GM12878 (cell line): Measurements from ENCODE around the gene OVCA2.

Experiments used
- CBX5 ChIP-seq: sonication (generic); IDR thresholded peaks from 2 replicates; pipeline ENCODE4 v1.6.1; 2016; ENCODE audit warnings: low read depth, moderate library complexity, mild to moderate bottlenecking, inconsistent platforms
- CEBPB ChIP-seq, 2 experiments: fragments of 150-350 bp in 1 of 2; IDR thresholded peaks; 2 replicates each; pipeline ENCODE4 v1.6.1; 2012 to 2014; ENCODE audit warnings: low read depth in 2 of 2, low read length in 2 of 2, borderline replicate concordance in 1 of 2, inconsistent platforms in 1 of 2
- EZH2 ChIP-seq: IDR thresholded peaks from 2 replicates; pipeline ENCODE4 v1.6.1; 2012; ENCODE audit warnings: low read depth, mild to moderate bottlenecking, control low read depth, inconsistent platforms, low read length, borderline replicate concordance; ENCODE audit not compliant: control insufficient read depth
- HCFC1 ChIP-seq: fragments of 150-350 bp; IDR thresholded peaks from 2 replicates; pipeline ENCODE4 v1.6.1; 2014; ENCODE audit warnings: low read length
- NRF1 ChIP-seq: conservative IDR thresholded peaks from 2 replicates; pipeline ENCODE4 v1.6.1; 2011; ENCODE audit warnings: mild to moderate bottlenecking, low read depth, low read length, improper control_type of control experiment
- POLR2A ChIP-seq: IDR thresholded peaks from 2 replicates; pipeline ENCODE4 v1.6.1; 2011; ENCODE audit warnings: low read depth, mild to moderate bottlenecking, low read length
- POLR2AphosphoS5 ChIP-seq: IDR thresholded peaks from 2 replicates; pipeline ENCODE4 v1.6.1; 2011; ENCODE audit warnings: mild to moderate bottlenecking, low read length, inconsistent platforms
- POU2F2 ChIP-seq: IDR thresholded peaks from 3 replicates; pipeline ENCODE4 v1.6.1; 2011; ENCODE audit warnings: low read depth, mild to moderate bottlenecking, low read length, borderline replicate concordance
- SREBF2 ChIP-seq: IDR thresholded peaks from 2 replicates; pipeline ENCODE4 v1.6.1; 2012; ENCODE audit warnings: mild to moderate bottlenecking, low read length
- TF ChIP-seq, protein P1 (sequence below), 3 experiments: IDR thresholded peaks in 2 of 3; conservative IDR thresholded peaks in 1 of 3; 2 replicates each; pipeline ENCODE4 v1.5.1; 2011; ENCODE audit warnings: low read depth in 3 of 3, low read length in 3 of 3, mild to moderate bottlenecking in 3 of 3, control low read depth in 2 of 3, moderate library complexity in 2 of 3, inconsistent platforms in 1 of 3, mixed read lengths in 1 of 3; ENCODE audit not compliant: control insufficient read depth in 2 of 3, insufficient read depth in 1 of 3; ENCODE audit errors: extremely low read depth in 1 of 3
- TF ChIP-seq, protein P2 (sequence below): IDR thresholded peaks from 2 replicates; pipeline ENCODE4 v1.6.1; 2011; ENCODE audit warnings: borderline replicate concordance, low read depth, mild to moderate bottlenecking, moderate library complexity, low read length; ENCODE audit not compliant: insufficient read depth, poor library complexity, severe bottlenecking
- TF ChIP-seq, protein P3 (sequence below): fragments of 150-350 bp; IDR thresholded peaks from 2 replicates; pipeline ENCODE4 v1.6.1; 2016; ENCODE audit warnings: low read depth, low read length
- TF ChIP-seq, protein P4 (sequence below): fragments of 450-650 bp; IDR thresholded peaks from 2 replicates; pipeline ENCODE4 v1.6.1; 2017; ENCODE audit warnings: mild to moderate bottlenecking

DNA sequence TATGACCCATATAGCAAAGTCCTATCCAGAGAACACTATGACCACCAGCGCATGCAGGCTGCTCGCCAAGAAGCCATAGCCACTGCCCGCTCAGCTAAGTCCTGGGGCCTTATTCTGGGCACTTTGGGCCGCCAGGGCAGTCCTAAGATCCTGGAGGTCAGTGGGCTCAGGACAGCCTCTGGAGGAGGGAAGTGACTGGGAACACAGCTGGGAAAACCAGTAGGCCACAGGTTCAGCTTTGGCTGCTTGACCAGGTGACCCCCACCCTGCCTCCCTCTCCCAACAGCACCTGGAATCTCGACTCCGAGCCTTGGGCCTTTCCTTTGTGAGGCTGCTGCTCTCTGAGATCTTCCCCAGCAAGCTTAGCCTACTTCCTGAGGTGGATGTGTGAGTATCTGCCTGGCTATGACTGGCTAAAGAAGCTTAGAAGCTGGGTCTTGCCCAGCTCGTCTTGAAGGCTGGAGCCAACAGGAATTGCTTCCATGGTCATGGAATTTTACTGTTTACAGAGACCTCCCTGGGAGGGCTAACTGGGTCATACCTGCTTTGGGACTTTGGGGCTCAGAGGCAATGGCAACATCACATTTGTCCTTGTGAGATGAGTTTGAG lies 1.5 kb upstream of the OVCA2 start:
- TF ChIP-seq SREBF2 (no peak), POLR2AphosphoS5 (no peak), POU2F2 (no peak), HCFC1 (no peak), POLR2A (0 out of 2 replicates have a peak, but pooled peaks have one; percentile 14), CEBPB (IDR thresholded peaks at IDR 0.05; ENCODE audit: borderline replicate concordance in 1 of 2, low read depth in 2 of 2, low read length in 2 of 2) (no peak), CBX5 (no peak), NRF1 (no peak), EZH2 (no peak)
- TF ChIP-seq, protein P1, sequence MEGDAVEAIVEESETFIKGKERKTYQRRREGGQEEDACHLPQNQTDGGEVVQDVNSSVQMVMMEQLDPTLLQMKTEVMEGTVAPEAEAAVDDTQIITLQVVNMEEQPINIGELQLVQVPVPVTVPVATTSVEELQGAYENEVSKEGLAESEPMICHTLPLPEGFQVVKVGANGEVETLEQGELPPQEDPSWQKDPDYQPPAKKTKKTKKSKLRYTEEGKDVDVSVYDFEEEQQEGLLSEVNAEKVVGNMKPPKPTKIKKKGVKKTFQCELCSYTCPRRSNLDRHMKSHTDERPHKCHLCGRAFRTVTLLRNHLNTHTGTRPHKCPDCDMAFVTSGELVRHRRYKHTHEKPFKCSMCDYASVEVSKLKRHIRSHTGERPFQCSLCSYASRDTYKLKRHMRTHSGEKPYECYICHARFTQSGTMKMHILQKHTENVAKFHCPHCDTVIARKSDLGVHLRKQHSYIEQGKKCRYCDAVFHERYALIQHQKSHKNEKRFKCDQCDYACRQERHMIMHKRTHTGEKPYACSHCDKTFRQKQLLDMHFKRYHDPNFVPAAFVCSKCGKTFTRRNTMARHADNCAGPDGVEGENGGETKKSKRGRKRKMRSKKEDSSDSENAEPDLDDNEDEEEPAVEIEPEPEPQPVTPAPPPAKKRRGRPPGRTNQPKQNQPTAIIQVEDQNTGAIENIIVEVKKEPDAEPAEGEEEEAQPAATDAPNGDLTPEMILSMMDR (IDR thresholded peaks at IDR 0.05 in 2 of 3, conservative IDR thresholded peaks at IDR 0.05 in 1 of 3; ENCODE audit: control insufficient read depth in 2 of 3, extremely low read depth in 1 of 3, insufficient read depth in 1 of 3, low read depth in 3 of 3, low read length in 3 of 3): no peak
- TF ChIP-seq, protein P2, sequence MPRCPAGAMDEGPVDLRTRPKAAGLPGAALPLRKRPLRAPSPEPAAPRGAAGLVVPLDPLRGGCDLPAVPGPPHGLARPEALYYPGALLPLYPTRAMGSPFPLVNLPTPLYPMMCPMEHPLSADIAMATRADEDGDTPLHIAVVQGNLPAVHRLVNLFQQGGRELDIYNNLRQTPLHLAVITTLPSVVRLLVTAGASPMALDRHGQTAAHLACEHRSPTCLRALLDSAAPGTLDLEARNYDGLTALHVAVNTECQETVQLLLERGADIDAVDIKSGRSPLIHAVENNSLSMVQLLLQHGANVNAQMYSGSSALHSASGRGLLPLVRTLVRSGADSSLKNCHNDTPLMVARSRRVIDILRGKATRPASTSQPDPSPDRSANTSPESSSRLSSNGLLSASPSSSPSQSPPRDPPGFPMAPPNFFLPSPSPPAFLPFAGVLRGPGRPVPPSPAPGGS: no peak
- TF ChIP-seq, protein P3, sequence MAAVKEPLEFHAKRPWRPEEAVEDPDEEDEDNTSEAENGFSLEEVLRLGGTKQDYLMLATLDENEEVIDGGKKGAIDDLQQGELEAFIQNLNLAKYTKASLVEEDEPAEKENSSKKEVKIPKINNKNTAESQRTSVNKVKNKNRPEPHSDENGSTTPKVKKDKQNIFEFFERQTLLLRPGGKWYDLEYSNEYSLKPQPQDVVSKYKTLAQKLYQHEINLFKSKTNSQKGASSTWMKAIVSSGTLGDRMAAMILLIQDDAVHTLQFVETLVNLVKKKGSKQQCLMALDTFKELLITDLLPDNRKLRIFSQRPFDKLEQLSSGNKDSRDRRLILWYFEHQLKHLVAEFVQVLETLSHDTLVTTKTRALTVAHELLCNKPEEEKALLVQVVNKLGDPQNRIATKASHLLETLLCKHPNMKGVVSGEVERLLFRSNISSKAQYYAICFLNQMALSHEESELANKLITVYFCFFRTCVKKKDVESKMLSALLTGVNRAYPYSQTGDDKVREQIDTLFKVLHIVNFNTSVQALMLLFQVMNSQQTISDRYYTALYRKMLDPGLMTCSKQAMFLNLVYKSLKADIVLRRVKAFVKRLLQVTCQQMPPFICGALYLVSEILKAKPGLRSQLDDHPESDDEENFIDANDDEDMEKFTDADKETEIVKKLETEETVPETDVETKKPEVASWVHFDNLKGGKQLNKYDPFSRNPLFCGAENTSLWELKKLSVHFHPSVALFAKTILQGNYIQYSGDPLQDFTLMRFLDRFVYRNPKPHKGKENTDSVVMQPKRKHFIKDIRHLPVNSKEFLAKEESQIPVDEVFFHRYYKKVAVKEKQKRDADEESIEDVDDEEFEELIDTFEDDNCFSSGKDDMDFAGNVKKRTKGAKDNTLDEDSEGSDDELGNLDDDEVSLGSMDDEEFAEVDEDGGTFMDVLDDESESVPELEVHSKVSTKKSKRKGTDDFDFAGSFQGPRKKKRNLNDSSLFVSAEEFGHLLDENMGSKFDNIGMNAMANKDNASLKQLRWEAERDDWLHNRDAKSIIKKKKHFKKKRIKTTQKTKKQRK: no peak
- TF ChIP-seq, protein P4, sequence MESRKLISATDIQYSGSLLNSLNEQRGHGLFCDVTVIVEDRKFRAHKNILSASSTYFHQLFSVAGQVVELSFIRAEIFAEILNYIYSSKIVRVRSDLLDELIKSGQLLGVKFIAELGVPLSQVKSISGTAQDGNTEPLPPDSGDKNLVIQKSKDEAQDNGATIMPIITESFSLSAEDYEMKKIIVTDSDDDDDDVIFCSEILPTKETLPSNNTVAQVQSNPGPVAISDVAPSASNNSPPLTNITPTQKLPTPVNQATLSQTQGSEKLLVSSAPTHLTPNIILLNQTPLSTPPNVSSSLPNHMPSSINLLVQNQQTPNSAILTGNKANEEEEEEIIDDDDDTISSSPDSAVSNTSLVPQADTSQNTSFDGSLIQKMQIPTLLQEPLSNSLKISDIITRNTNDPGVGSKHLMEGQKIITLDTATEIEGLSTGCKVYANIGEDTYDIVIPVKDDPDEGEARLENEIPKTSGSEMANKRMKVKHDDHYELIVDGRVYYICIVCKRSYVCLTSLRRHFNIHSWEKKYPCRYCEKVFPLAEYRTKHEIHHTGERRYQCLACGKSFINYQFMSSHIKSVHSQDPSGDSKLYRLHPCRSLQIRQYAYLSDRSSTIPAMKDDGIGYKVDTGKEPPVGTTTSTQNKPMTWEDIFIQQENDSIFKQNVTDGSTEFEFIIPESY: no peak
